Colonic mucosa (tissue), 4 donors: ENCODE data around the gene ACTRT3. TPM values are rescaled to one million over a fixed set of nuclear protein-coding genes. Genes with fewer than 3 reads are reported as not detected.

Experiments
- DNase-seq: peaks from one replicate; pipeline ENCODE4 v3.0.0-alpha.2; 2020
- H3K27ac ChIP-seq: fragments of 200-600 bp; one replicate; pipeline ENCODE4 v1.8.0; 2021
- H3K27me3 ChIP-seq: fragments of 200-600 bp; one replicate; pipeline ENCODE4 v1.8.0; 2021
- H3K36me3 ChIP-seq: fragments of 200-600 bp; one replicate; pipeline ENCODE4 v1.8.0; 2021
- H3K4me1 ChIP-seq: fragments of 200-600 bp; one replicate; pipeline ENCODE4 v1.8.0; 2021; ENCODE audit warnings: mild to moderate bottlenecking
- H3K4me3 ChIP-seq: fragments of 200-600 bp; one replicate; pipeline ENCODE4 v1.8.0; 2021
- H3K9ac ChIP-seq, 2 donors: one replicate each; pipeline ENCODE4 v1.7.0; 2013; ENCODE audit warnings: control low read depth in 2 of 2, low read depth in 2 of 2, low read length in 2 of 2
- H3K9me3 ChIP-seq: fragments of 200-600 bp; one replicate; pipeline ENCODE4 v1.8.0; 2021
- intact Hi-C: fragments of 100-400 bp; cut with DNase I; formaldehyde crosslinking; loops from one replicate; pipeline ENCODE4 v1.14.1; 2022
- total RNA-seq, 2 donors: library from RNA; stranded (reverse); fragmentation: NEBNext Ultra II Directional in 1 of 2; extraction: Animal tissue kit (Norgen Biotek cat#: 25700) in 1 of 2; gene quantifications; one replicate each; pipeline ENCODE4 v1.2.1, GENCODE V29; 2021
- TF ChIP-seq, protein P1 (sequence below): fragments of 200-600 bp; IDR thresholded peaks from one replicate; pipeline ENCODE4 v1.8.0; 2022; ENCODE audit warnings: antibody characterized with exemption, mild to moderate bottlenecking
- donor health status: healthy.
- donor health status: DM: no; HTN: no; CAD: no.
- donor health status: DM: no; HTN: no; CAD: no.

ACTRT3 gene
- total RNA-seq, 2 donors from 2014 or later: 1.2 to 1.6 TPM

DNA sequence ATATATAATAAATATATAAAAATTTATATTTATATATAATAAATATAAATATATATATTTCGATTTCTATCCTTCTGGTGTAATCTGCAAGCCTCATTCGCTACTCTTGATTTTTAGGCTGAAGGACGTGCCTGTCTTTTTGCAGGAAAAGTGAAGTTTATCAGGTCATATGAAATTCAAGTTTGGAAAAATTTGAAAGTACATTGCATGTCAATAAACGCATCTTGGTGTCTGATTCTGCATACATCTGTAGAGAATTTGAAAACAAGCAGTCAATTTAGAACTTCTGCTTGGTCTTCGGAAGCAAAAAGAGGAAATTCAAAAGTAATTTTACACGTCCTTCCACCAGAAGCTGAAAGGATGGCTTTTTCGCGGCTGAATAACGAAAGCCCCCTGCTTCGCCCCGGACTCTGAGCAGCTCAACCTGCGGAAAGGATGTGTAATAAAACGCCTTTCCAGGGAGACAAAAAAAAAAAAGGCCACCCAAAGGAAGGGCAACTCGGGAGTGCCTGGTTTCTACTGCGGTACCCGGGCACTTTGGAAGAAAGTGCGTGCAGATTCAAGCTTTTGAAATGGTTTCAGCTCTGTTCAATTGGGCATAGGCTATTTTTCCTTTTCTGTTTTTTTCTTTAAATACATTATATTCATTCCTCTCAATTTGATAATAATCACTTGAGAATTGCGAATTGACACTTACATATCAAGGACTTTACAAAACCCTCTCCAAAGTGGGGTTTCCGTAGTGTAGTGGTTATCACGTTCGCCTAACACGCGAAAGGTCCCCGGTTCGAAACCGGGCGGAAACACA lies 2.3 kb upstream of the ACTRT3 start:
- TF ChIP-seq, protein P1, sequence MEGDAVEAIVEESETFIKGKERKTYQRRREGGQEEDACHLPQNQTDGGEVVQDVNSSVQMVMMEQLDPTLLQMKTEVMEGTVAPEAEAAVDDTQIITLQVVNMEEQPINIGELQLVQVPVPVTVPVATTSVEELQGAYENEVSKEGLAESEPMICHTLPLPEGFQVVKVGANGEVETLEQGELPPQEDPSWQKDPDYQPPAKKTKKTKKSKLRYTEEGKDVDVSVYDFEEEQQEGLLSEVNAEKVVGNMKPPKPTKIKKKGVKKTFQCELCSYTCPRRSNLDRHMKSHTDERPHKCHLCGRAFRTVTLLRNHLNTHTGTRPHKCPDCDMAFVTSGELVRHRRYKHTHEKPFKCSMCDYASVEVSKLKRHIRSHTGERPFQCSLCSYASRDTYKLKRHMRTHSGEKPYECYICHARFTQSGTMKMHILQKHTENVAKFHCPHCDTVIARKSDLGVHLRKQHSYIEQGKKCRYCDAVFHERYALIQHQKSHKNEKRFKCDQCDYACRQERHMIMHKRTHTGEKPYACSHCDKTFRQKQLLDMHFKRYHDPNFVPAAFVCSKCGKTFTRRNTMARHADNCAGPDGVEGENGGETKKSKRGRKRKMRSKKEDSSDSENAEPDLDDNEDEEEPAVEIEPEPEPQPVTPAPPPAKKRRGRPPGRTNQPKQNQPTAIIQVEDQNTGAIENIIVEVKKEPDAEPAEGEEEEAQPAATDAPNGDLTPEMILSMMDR: no peak
- H3K9me3 ChIP-seq: no peaks in the 10 kb centered on the region
- no peaks in the 10 kb centered on the region for H3K27me3 ChIP-seq
- H3K4me3 ChIP-seq: peak overlapping the region; percentile 87
- no peaks in the 10 kb centered on the region for H3K36me3 ChIP-seq
- H3K9ac ChIP-seq: peak overlapping the region; percentile 93 to 97
- intact Hi-C loops: loop anchor here (10.0 kb wide), 1 partner anchor 213 kb away; no protein-coding TSS in a partner anchor
- peak; percentile 71 for DNase-seq
- peak overlapping the region; percentile 100 for H3K27ac ChIP-seq
- H3K4me1 ChIP-seq: peaks cover 23% of the 10 kb centered on the region

DNA sequence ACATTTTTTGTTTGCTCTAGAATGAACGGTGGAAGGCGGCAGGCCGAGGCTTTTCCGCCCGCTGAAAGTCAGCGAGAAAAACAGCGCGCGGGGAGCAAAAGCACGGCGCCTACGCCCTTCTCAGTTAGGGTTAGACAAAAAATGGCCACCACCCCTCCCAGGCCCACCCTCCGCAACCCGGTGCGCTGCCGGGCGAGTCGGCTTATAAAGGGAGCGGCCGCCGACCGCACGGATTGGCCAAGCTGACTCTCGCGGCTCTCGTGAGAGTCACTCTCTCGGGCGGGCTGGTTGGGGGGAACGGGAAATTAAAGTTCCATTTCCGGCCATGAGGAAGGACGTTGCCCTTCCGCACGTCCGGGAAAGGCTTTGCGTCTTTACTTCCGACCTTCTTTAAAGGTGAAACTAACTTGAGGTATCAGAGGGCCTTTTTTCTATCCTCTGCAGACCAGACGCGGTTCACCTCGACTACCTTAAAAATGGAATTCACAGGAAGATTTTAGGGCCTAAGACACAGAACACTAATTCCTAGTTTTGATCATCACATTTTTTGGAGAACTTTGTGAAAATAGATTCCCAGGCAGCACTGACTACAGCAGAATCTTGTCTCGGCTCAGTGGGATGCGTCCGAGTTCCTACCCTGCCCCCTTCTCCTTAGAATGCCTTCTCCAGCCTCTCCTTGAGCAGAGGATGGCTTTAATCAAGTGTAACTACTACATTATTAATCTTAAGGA lies 4.3 kb downstream of the ACTRT3 start, which contains the start of gene TERC:
TERC (minus strand) TSS at position 179 of the 731 bp plus-strand sequence.
- no peaks in the 10 kb centered on the region for H3K9me3 ChIP-seq
- intact Hi-C loops: loop anchor here (5.0 kb wide), 1 partner anchor 272 kb away; the partner anchor contains the start of gene GPR160
- TF ChIP-seq, protein P1: no peak
- H3K27ac ChIP-seq: peak within 1 kb of the TSS; percentile 90
- no peaks in the 10 kb centered on the region for H3K27me3 ChIP-seq
- no peaks in the 10 kb centered on the region for H3K36me3 ChIP-seq
- no peaks in the 10 kb centered on the region for H3K4me1 ChIP-seq
- DNase-seq: peak; percentile 93
- peak within 1 kb of the TSS; percentile 93 to 100 for H3K9ac ChIP-seq
- H3K4me3 ChIP-seq: peak within 1 kb of the TSS; percentile 62

DNA sequence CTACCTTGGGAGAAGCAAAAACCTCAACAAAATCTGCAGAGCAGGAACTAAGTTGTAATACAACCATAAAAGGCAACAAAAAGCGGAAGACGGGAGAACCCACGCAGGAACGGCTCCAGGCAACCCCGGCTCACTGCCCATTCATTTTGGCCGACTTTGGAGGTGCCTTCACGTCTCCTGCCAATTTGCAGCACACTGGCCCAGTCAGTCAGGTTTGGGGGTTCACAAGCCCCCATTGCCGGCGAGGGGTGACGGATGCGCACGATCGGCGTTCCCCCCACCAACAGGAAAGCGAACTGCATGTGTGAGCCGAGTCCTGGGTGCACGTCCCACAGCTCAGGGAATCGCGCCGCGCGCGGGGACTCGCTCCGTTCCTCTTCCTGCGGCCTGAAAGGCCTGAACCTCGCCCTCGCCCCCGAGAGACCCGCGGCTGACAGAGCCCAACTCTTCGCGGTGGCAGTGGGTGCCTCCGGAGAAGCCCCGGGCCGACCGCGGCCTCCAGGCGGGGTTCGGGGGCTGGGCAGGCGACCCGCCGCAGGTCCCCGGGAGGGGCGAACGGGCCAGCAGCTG lies 5.0 kb downstream of the ACTRT3 start:
- Histone ChIP-seq H3K4me1 (no peaks in the 10 kb centered on the region), H3K4me3 (peak overlapping the region; percentile 62), H3K27me3 (no peaks in the 10 kb centered on the region), H3K36me3 (no peaks in the 10 kb centered on the region), H3K27ac (peak overlapping the region; percentile 90), H3K9me3 (no peaks in the 10 kb centered on the region), H3K9ac (peak overlapping the region; percentile 93 to 100)
- DNase-seq: peak; percentile 64
- TF ChIP-seq, protein P1: no peak
- intact Hi-C loops: no loop called here

DNA sequence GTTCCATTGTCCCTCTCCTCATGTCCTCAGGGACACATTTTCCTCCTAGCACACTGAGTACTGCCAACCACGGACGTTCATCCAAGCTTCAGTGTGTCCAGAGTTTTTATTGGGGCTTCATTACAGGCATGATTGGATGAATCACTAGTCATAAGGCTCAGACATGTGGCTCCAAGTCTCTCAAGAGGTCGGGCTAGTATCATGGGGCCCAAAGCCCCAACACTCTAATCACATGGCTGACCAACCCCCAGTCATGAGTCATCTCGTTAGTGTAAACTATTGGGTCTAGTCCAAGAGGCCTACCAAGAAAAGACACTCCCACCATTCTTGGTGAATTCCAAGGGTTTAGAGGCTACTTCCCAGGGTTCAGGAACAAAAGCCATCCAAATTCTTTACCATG lies 8.9 kb downstream of the ACTRT3 start:
- no peak overlapping the region for H3K27ac ChIP-seq
- no peaks in the 10 kb centered on the region for H3K36me3 ChIP-seq
- DNase-seq: no peak
- no peak overlapping the region for H3K9ac ChIP-seq
- no peaks in the 10 kb centered on the region for H3K9me3 ChIP-seq
- no peaks in the 10 kb centered on the region for H3K27me3 ChIP-seq
- no peaks in the 10 kb centered on the region for H3K4me1 ChIP-seq
- no peak overlapping the region for H3K4me3 ChIP-seq
- intact Hi-C loops: no loop called here
- TF ChIP-seq, protein P1: no peak

DNA sequence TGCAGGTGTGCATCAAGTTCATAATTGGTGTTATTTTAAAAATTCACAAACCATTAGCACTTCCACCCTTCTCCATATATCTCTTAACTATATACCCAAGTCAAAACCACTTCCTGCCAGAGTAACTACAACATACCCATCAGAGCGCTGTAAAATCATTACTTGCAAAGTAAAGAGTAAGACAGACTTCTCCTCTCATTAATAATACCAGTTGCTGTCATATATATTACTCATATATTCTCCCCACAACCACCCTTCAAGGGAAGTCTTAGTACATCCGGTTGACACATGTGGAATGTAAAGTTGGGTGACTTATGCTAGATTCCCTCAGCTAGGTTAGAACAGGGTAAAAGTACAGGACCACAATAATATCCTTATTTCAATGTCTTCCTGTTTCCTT lies 10.1 kb downstream of the ACTRT3 start:
- Histone ChIP-seq H3K4me1 (no peaks in the 10 kb centered on the region), H3K27ac (no peak overlapping the region), H3K9ac (no peak overlapping the region), H3K9me3 (no peaks in the 10 kb centered on the region), H3K36me3 (no peaks in the 10 kb centered on the region), H3K27me3 (no peaks in the 10 kb centered on the region), H3K4me3 (no peak overlapping the region)
- intact Hi-C loops: no loop called here
- no peak for DNase-seq
- TF ChIP-seq, protein P1: no peak
